GM20431 (cell line): ENCODE data around the gene FUT7.

Source experiments
- in situ Hi-C: fragments of 300-500 bp; cut with MseI, MboI; formaldehyde crosslinking; loops from one replicate; pipeline ENCODE4 v1.15.0; 2020; ENCODE audit warnings: low sequenced_read_pairs; ENCODE audit not compliant: unreplicated experiment

Gene FUT7, protein sequence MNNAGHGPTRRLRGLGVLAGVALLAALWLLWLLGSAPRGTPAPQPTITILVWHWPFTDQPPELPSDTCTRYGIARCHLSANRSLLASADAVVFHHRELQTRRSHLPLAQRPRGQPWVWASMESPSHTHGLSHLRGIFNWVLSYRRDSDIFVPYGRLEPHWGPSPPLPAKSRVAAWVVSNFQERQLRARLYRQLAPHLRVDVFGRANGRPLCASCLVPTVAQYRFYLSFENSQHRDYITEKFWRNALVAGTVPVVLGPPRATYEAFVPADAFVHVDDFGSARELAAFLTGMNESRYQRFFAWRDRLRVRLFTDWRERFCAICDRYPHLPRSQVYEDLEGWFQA

DNA sequence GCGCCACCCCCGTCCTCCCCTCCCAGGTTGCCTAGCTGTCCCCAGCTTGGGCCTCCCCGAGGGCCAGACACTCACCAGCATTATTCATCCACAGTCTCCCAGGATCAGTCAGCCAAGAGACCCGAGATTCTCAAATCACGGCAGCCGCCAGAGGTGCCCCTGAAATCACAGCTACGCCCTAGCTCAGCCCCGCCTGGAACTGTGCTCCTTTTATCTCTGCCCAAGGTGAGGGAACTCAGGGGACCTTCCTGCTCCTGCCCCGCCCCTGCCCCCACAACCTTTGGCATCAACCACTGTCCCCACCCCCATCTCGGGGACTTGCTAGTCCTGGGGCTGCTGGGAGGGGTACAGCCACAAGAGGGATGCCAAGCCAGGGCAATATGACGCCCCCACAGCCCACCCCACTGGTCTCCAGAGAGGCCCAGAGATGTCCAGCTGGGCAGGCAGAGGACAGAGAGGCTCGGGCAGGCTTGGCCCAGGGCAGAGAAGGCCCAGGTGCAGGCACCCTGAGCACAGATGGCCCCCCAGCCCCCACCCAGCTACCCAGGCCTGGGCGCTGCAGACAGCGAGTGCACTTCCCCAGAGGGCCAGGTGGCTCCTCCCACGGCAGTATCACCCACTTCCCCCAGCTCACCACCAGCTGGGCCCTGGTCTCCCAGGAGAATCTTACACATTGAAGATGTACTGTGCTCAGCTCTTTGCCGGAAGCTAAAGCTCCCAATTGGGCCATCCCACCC, at the start of gene FUT7:
Gene FUT7 (minus strand): TSS at position 185 of the 737 bp plus-strand sequence. CDS start 97 bp downstream, at position 88.
- in situ Hi-C loops = loop anchor here (10.0 kb wide), 1 partner anchor 247 kb away; no protein-coding TSS in a partner anchor

DNA sequence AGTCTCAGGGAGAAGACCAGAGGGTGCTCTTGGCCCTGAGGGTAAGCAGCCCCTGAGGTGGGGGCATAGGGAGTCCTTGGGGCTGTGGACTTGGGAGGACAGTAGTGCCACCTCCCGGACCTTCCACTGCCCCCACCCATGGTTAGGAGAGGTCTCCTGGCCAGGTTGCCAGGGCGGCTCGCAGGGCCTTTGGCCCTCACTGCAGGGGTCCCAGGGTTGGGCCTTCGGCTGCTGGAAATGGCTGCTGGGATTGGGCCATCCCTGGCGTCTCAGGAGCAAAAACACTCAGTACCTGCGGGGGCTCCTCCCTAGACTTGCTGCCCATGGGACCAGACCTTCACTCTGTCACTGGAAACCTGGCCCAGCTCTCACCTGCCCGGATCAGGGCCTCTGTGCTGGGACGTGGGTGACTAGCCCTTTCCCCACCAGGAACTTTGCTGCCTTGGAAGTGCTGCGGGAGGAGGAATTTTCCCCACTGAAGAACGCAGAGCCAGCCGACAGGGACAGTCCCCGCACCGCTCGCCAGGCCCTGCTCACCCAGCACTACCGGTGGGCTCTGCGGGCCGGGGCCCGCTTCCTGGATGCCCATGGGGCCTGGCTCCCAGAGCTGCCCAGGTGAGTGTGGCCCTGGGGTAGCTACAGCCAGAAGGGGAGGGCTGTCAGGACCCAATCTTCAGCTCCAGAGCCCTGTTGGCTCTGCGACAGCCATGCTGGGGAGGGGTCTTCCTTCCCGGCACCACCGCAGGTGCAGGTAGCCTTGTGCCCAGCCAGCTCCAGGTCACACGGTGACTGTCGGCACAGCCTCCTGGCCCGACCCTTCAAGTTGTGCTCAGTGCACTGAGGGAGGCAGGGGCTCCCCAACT, 48.6 kb upstream of the FUT7 start:
- in situ Hi-C loops = no loop called here

DNA sequence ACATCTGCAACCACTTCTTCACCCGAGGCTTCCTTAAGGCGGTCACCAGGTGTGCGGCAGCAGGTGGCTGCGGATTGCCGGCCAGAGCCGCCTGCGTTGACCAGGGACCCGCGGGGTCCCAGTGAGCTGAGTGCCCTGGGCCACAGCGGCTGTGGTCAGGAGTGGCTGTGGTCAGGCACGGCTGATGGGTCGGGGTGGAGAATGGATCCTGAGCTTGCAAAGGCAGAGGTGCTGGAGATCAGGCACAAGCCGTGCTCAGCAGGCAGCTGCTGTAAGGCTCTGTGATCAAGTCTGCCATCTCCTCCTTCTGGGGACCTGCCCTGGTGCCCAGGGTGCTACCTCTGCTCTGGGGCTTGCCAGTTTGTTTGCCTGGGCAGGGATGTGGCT, 47.5 kb upstream of the FUT7 start:
- in situ Hi-C loops = no loop called here

DNA sequence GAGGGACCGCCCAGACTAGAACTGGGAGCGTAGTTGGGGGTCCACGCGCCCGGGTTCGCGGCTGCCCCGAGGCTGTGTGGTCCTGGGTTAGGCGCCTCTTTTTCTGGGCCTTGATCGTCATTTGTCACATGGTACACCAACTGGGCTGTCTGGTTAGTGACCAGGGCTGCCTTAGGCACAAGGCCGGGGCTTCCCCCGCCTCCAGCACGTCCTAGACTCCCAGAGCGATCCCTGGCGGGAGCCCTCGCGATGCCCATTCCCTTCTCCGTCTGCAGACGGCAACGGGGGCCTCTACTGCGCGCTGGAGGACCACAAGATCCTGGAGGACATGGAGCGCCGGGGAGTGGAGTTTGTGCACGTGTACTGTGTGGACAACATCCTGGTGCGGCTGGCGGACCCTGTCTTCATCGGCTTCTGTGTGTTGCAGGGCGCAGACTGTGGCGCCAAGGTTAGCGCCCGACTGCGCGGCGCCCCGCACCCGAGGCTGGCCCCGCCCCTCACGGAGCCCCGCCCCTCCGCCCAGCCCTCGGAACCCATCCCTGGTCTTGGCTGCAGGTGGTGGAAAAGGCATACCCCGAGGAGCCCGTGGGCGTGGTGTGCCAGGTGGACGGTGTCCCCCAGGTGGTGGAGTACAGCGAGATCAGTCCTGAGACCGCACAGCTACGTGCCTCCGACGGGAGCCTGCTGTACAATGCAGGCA, 47.0 kb upstream of the FUT7 start:
- in situ Hi-C loops = no loop called here

DNA sequence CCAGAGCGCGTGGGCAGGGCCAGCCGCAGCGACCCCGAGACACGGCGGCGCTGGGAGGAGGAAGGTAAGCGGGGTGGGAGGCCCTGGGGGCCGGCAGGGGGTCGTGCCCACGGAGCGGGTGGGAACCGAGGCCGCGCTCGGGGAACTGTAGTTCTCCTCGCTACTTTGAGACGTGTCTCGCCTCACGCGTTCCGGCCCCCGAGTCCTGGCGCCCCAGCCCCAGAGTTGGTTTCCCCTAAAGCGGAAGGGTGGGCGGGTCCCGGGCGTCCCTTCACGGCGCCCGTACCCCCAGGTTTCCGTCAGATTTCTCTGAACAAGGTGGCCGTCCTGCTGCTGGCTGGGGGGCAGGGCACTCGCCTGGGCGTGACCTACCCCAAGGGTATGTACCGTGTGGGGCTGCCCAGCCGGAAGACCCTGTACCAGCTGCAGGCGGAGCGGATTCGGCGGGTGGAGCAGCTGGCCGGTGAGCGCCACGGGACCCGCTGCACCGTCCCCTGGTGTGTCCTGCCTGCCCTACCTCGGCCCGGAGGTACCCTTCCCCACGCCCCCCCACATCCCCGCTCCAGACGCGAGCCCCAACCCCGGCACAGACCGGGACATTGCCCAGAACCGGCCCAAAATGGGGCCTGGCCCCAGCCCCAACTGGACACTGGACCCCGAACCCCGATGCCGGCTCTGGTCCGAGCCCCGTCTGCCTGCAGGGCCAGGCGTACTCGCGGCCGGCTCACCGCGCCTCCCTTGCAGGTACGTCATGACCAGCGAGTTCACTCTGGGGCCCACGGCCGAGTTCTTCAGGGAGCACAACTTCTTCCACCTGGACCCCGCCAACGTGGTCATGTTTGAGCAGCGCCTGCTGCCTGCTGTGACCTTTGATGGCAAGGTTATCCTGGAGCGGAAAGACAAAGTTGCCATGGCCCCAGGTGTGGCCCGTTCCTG, 46.1 kb upstream of the FUT7 start:
- in situ Hi-C loops = no loop called here

DNA sequence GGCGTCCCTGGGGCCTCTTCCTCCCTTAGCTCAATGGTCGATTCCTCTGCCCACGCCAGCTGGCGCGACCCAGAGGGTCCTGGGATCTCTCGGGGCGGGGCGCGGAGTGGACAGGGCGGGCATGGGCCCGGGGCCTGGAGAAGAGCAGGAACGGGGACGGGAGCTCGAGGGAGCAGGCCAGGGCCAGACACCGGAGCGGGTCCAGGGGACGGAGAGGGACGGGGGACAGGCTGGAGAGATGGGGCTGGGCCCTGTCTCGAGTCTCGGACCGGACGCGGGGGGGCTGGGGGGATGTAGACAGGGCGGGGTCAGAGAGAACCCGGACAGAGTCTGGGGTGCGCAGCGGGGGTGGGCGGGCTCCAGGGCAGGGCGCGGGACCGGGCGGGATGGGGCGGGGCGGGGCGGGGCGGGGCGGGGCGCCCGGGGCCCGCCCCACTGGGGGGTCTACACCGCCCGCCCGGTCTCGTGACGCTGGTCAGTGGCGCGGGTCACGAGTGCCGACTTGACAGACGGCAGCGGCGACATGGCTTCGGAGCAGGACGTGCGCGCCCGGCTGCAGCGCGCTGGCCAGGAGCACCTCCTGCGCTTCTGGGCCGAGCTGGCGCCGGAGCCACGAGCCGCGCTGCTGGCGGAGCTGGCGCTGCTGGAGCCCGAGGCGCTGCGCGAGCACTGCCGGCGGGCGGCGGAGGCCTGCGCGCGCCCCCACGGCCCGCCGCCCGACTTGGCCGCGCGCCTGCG, 45.3 kb upstream of the FUT7 start, which contains the start of gene UAP1L1:
Gene UAP1L1 (plus strand): TSS at position 508 of the 738 bp plus-strand sequence. CDS start 16 bp downstream, at position 524.
- in situ Hi-C loops = no loop called here

DNA sequence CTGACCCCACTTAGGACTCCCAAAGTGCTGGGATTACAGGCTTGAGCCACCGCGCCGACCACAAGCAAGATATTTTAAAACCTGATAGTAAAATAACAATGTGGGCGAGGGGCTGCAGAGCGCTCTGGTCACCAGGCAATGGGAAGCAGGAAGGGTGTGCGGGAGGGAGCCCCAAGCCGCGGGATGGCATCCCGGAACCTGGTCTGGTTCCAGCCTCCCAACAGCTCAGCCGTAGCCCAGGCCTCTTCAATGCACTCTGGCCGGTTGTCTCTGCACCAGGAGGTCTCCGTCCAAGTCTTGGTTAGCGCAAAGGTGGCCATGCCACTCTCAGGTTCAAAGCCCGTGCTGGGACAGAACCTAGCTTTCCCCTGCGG, 44.7 kb upstream of the FUT7 start:
- in situ Hi-C loops = no loop called here

DNA sequence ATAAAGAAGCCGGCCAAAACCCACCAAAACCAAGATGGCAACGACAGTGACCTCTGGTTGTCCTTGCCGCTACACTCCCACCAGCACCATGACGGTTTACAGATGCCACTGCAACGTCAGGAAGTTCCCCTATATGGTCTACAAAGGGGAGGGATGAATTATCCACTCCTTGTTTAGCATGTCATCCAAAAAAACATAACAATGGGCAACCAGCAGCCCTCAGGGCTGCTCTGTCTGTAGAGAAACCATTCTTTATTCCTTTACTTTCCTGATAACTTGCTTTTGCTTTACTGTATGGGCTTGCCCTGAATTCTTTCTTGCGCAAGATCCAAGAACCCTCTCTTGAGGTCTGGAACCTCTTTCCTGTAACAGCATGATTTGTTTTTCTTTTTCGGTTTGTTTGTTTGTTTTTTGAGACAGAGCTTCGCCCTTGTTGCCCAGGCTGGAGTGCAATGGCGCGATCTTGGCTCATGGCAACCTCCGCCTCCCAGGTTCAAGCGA, 43.4 kb upstream of the FUT7 start:
- in situ Hi-C loops = no loop called here

DNA sequence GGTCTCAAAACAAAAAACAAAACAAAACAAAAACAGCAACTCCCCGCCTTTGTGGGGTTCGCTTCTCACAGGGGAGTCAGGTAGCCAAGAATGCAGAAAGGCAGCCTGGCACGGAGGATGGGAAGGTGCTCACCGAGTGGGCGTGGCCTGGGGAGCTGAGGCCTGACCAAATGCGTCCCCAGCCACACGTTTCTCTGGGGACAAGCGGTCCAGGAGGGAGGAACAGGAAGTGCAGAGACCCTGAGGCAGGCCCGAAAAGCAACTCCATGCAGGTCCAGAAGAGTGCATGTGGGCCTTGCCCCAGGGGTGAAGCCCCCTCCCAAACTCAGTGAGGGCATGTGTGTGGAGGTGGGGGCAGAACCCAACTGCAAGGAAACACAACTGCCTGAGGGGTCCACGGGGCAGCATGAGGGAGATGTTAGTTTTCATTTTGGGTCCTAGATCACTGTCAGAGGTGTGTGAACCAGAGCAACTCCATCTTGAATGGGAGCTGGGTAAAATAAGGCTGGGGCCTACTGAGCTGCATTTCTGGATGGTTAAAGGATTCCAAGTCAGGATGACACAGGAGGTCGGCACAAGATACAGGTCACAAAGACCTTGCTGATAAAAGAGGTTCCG, 42.9 kb upstream of the FUT7 start:
- in situ Hi-C loops = no loop called here

DNA sequence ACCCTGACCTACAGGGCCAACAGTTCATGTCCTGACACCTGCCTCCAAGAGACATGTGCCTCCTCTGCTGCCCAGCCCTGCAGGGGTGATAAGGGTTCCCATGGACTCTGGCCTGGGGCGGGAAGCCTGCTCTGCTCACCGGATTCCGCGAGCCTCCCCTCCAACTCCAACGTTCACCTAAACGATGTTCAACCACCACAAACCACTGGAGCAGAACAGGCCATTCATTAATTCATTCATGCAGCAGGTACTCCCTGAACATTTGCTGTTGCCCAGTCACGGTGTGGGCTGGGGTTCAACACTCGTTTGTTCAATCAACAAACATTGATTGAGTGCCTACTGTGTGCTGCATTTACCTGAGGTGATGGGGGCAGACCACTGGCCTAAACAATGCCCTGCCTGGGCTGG, 42.1 kb upstream of the FUT7 start:
- in situ Hi-C loops = no loop called here

DNA sequence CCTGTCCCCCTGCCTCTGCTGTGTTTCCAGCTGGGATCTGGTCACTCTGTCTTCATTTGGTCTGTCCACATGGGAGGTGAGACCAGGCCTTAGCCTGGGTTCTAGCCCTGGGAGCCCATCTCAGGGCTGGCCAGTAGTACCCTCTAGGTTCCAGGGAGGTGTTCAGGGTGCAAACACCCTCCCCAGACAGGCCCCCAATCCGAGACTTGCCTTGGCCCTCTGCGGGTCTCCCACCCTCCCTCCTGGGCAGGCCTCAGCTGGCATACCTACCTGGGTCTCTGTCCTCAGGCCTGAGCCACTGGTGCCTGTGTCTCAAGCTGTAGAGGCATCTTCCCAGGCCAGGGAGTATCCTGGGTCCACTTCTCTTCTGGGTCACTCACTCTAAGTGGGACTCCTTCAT, 39.4 kb upstream of the FUT7 start:
- in situ Hi-C loops = no loop called here

DNA sequence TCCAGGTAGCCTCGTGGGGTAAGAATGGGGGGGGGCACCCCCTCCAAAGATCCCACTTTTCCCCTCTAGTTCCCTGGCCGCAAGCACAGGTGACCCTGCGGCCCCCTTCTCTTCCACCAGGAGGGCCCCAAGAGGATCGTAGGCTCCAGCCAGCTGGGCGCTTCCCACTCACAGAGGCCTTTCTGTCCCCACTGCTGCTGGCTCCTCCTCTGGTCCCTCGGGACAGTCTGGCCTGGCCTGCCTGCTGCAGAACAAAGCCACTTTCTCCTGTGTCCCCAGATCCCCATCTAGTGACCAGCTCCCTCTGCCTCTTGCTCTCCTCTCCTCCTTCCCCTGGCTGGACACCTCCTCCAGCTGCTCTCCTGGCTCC, 39.0 kb upstream of the FUT7 start:
- in situ Hi-C loops = no loop called here

DNA sequence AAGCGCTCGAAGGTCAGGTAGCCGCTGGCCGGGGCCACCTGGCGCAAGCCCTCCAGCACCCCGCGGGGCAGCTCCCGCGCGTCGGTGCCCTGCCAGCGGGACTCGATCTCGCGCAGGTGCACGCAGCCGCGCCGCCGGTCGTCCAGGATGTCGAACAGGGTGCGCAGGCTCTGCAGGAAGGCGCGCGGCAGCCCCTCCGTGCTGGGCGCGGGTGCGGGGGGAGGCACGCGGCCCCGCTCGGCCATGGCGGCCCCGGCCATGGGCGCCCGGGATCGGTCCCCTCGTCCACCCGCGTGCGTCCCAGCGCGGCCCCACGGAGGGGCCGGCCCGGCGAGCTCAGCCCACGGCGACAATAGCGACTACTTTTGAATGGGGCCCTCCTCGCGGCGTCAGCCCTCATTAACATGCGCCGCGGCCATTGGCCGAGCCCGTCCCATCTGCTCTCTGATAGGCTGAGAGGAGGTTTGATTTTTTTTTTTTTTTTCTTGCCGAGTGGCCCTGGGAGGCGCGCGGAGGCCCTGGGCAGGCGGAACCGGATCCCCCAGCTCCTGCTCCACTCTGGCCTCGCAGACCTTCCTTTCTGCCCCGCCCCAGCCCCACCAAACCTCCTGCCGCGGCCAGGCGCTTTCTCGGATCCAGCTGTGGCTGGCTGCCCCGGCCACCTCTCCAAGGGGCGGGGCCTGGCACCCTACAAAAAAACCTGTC, 38.5 kb upstream of the FUT7 start, which contains the start of gene SAPCD2:
Gene SAPCD2 (minus strand): TSS at position 357 of the 705 bp plus-strand sequence. CDS start 97 bp downstream, at position 260.
- in situ Hi-C loops = no loop called here

DNA sequence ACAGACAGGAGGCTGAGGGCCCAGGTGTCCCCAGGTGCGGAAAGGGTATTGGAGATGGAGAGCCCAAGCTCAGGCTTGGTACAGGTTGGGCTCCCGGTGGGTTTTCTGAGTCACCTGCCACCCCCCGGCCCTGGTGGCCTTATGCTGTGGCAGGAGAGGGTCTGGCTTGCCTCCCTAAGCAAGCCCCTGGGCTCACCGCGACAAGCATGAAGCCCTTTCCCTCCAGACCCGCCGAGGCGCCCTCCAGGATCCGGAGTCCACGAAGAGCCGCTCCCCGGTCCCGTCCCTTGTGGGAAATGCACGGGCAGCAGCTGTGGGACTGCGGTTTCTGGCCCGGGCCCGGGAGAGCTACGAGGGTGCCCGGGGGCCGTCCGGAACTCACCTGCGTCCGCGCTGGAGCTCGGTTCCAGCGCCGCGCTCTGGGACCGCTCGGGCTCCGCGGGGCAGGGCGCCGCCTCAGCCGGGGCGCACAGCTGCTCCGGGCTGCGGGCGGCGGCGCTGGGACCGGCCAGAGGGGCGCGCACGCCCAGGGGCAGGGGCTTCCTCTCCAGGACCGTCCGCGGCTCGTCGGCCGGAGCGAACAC, 37.7 kb upstream of the FUT7 start:
- in situ Hi-C loops = no loop called here

DNA sequence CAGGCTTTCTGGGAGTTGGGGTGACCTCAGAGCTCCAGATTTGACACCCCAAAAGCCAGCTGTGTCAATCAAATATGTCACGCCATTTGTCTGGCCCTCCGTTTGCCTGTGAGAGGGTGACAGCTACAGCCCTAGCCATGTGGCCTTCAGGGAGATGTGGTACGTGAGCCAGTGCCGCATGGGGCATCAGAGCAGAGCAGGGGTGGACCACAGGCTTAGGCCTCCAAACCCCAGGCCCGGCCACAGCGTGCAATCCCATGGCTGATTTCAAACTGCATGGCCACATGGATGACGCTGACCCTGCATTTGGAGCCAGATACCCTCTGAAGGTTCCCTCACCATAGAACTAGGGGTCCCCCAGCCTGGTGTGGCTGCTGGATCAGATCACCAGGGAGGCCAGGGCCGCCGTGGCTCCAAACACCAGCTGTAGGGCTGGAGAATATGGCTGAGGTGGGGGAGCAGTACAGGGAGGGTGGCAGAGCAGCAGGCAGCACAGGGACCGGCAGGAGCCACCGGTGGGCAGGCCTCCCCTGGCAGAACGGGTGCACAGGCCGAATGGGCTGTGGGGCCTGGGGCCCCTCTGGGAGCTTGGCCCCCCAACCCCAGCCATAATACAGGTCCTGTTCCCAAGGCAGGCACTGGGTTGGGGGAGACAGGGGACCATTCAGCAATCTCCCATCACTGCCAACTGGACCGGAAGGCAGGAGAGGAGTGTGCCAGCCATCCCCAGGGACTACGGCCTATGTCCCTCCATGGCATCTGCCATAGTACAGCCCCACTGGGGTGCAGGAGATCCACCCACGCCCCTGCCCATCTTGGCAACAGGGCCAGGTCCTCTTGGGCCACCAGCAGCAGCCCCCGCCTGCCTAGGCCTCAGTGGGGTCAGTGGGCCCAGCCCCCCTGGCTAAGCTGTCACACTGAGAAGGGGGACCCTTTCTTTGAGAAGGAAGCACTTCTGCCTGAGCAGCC, 36.9 kb upstream of the FUT7 start:
- in situ Hi-C loops = no loop called here
